ENCODE measurements around the gene CTSH.

The CTSH gene

GRCh38 chr15:78977591-78978347 is 32.9 kb upstream of the CTSH start:
- DNase-seq, result no peak

- DNase-seq, result peak; percentile 72
Observed at GRCh38 chr15:78977091-78977571, 32.3 kb upstream of the CTSH start.

- no peak for DNase-seq
Observed at GRCh38 chr15:78976691-78977090, 31.8 kb upstream of the CTSH start.

- DNase-seq, result no peak
Observed at GRCh38 chr15:78974272-78974918, 29.5 kb upstream of the CTSH start.

- DNase-seq, result no peak
Observed at GRCh38 chr15:78969687-78970349, 25.0 kb upstream of the CTSH start.

GRCh38 chr15:78968539-78969271 is 23.9 kb upstream of the CTSH start:
- no peak for DNase-seq

- DNase-seq, result no peak
Observed at GRCh38 chr15:78968114-78968513, 23.3 kb upstream of the CTSH start.

- DNase-seq, result no peak
Observed at GRCh38 chr15:78960308-78960707, 15.5 kb upstream of the CTSH start.

GRCh38 chr15:78959360-78959759 is 14.5 kb upstream of the CTSH start:
- DNase-seq, result no peak

- no peak for DNase-seq
Observed at GRCh38 chr15:78957416-78958093, 12.7 kb upstream of the CTSH start.

GRCh38 chr15:78956937-78957336 is 12.1 kb upstream of the CTSH start:
- DNase-seq, result no peak

- DNase-seq, result no peak
Observed at GRCh38 chr15:78955355-78955754, 10.5 kb upstream of the CTSH start.

GRCh38 chr15:78951841-78952238 is 7.0 kb upstream of the CTSH start:
- DNase-seq, result no peak

GRCh38 chr15:78950902-78951840 is 6.3 kb upstream of the CTSH start:
- DNase-seq, result no peak

- DNase-seq, result no peak
Observed at GRCh38 chr15:78950343-78950742, 5.5 kb upstream of the CTSH start.

- no peak for DNase-seq
Observed at GRCh38 chr15:78949461-78949860, 4.6 kb upstream of the CTSH start.

- no peak for DNase-seq
Observed at GRCh38 chr15:78947506-78947905, 2.7 kb upstream of the CTSH start.

GRCh38 chr15:78946493-78946892 is 1.6 kb upstream of the CTSH start:
- DNase-seq, result no peak

- DNase-seq, result no peak
Observed at GRCh38 chr15:78944202-78944625, 632 bp downstream of the CTSH start.

- no peak for DNase-seq
Observed at GRCh38 chr15:78943692-78944091, 1.2 kb downstream of the CTSH start.

GRCh38 chr15:78942741-78943140 is 2.1 kb downstream of the CTSH start:
- no peak for DNase-seq
